Transverse colon (tissue), 4 donors: ENCODE results near the gene TEX36. TPM values are rescaled to one million over a fixed set of nuclear protein-coding genes. Genes with fewer than 3 reads are reported as not detected.
"Not testable (repeated sequence)": the region's sequence is repeated elsewhere in the genome, so short reads cannot be mapped to it uniquely, and the experiment has no call there.

Experiments used
- DNase-seq: peaks from one replicate; pipeline ENCODE4 v3.0.0-alpha.2; 2019
- H3K27ac ChIP-seq, 4 donors: fragments of 200-600 bp; sonication (generic); 2 replicates each; pipeline ENCODE4 v1.5.1; 2016 to 2018; ENCODE audit warnings: inconsistent platforms in 4 of 4
- H3K27me3 ChIP-seq: fragments of 200-600 bp; sonication (generic); 2 replicates; pipeline ENCODE4 v1.5.1; 2017; ENCODE audit warnings: inconsistent platforms
- H3K36me3 ChIP-seq, 4 donors: fragments of 200-600 bp; sonication (generic); 2 replicates each; pipeline ENCODE4 v1.5.1; 2017 to 2019; ENCODE audit warnings: inconsistent platforms in 4 of 4
- H3K4me1 ChIP-seq, 4 donors: fragments of 200-600 bp; sonication (generic); 2 replicates each; pipeline ENCODE4 v1.5.1; 2017 to 2020; ENCODE audit warnings: inconsistent platforms in 4 of 4
- H3K4me3 ChIP-seq, 4 donors: fragments of 200-600 bp; sonication (generic); 1 replicate in 1 of 4; 2 replicates in 3 of 4; pipeline versions ENCODE4 v1.5.1 to v1.6.1; 2017 to 2019; ENCODE audit warnings: inconsistent platforms in 4 of 4
- H3K9me3 ChIP-seq, 2 donors: fragments of 200-600 bp; sonication (generic); 2 replicates each; pipeline ENCODE4 v1.5.1; 2017 to 2019; ENCODE audit warnings: inconsistent platforms in 2 of 2
- CTCF ChIP-seq, 5 experiments: fragments of 200-600 bp in 3 of 5; fragments of 450-650 bp in 2 of 5; sonication (generic) in 3 of 5; IDR thresholded peaks; 1 replicate in 2 of 5; 2 replicates in 3 of 5; pipeline ENCODE4 v1.5.1; 2016 to 2017; ENCODE audit warnings: antibody characterized with exemption in 5 of 5, inconsistent platforms in 3 of 5, mild to moderate bottlenecking in 2 of 5, moderate library complexity in 1 of 5
- EP300 ChIP-seq: sonication (generic); formaldehyde crosslinking; IDR thresholded peaks from one replicate; pipeline ENCODE4 v1.6.1; 2017; ENCODE audit warnings: antibody characterized with exemption, low read depth
- POLR2A ChIP-seq: fragments of 450-650 bp; IDR thresholded peaks from one replicate; pipeline ENCODE4 v1.6.1; 2016; ENCODE audit warnings: antibody characterized with exemption, mild to moderate bottlenecking, moderate library complexity
- POLR2AphosphoS5 ChIP-seq, 3 donors: sonication (generic); formaldehyde crosslinking; IDR thresholded peaks; one replicate each; pipeline ENCODE4 v1.6.1; 2016; ENCODE audit warnings: antibody characterized with exemption in 3 of 3
- WGBS, 2 donors: methylation state at CpG; one replicate each; pipeline ENCODE4 v1.1.5; 2018; ENCODE audit warnings: low coverage in 1 of 2; 5-methylcytosine and 5-hydroxymethylcytosine counted together
- in situ Hi-C, 4 donors: fragments of 200-750 bp; cut with MboI; loops; one replicate each; pipeline versions ENCODE4 v1.15.0 to v1.15.1; 2017; ENCODE audit warnings: low sequenced_read_pairs in 3 of 4, low pct_ligation_motif_present in 1 of 4, low pct_unique_long_range_greater_than_20kb in 1 of 4
- intact Hi-C: fragments of 100-400 bp; cut with DNase I; formaldehyde crosslinking; loops from one replicate; pipeline ENCODE4 v1.15.1; 2023; ENCODE audit warnings: low total_unique reads
- total RNA-seq, 4 donors: library from RNA; depleted of rRNA; stranded (reverse); fragments of >200 nt; gene quantifications; one replicate each; pipeline ENCODE4 v1.1.0, GENCODE V29; 2016

Gene TEX36
- total RNA-seq, 4 donors from 2014 or later: not detected

- intact Hi-C loops (no loop called here), in situ Hi-C loops (loop anchor here in 1 of 4 donors (25.0 kb wide), 1 partner anchor 663 kb away; no protein-coding TSS in a partner anchor)
- no peak overlapping the region for H3K4me3 ChIP-seq
- no peaks in the 10 kb centered on the region for H3K27me3 ChIP-seq
- H3K36me3 ChIP-seq: no peaks in the 10 kb centered on the region
- H3K4me1 ChIP-seq: no peaks in the 10 kb centered on the region
- TF ChIP-seq POLR2A (no peak), EP300 (no peak), CTCF (IDR thresholded peaks at IDR 0.05) (no peak), POLR2AphosphoS5 (IDR thresholded peaks at IDR 0.05) (no peak)
- 45 to 51% methylated on average over 3 of the region's 3 CpGs for WGBS, 2 donors
- peaks cover 0 to 2% of the 10 kb centered on the region in 2 donors for H3K9me3 ChIP-seq
- DNase-seq: no peak
- H3K27ac ChIP-seq: no peak overlapping the region
Observed at GRCh38 chr10:125700355-125700911, 17.5 kb upstream of the TEX36 start.

GRCh38 chr10:125699562-125700143 is 16.7 kb upstream of the TEX36 start:
- in situ Hi-C loops: loop anchor here in 1 of 4 donors (25.0 kb wide), 1 partner anchor 662 kb away; no protein-coding TSS in a partner anchor
- no peaks in the 10 kb centered on the region for H3K27me3 ChIP-seq
- H3K4me3 ChIP-seq: no peak overlapping the region
- intact Hi-C loops: no loop called here
- no peak for DNase-seq
- H3K27ac ChIP-seq: no peak overlapping the region
- peaks cover 0 to 2% of the 10 kb centered on the region in 2 donors for H3K9me3 ChIP-seq
- TF ChIP-seq POLR2A: no peak
- no peak for TF ChIP-seq EP300
- no peak for TF ChIP-seq CTCF (IDR thresholded peaks at IDR 0.05)
- no peak for TF ChIP-seq POLR2AphosphoS5 (IDR thresholded peaks at IDR 0.05)
- H3K4me1 ChIP-seq: no peaks in the 10 kb centered on the region
- H3K36me3 ChIP-seq: no peaks in the 10 kb centered on the region
- WGBS, 2 donors: 76 to 85% methylated on average over 5 to 6 of the region's 6 CpGs

- WGBS, 2 donors: 70 to 83% methylated on average over 2 to 9 of the region's 9 CpGs
- no peak for TF ChIP-seq EP300
- no peak for TF ChIP-seq POLR2A
- TF ChIP-seq POLR2AphosphoS5 (IDR thresholded peaks at IDR 0.05): no peak
- no peak for TF ChIP-seq CTCF (IDR thresholded peaks at IDR 0.05)
Observed at GRCh38 chr10:125698481-125698998, 15.6 kb upstream of the TEX36 start.

GRCh38 chr10:125696884-125697283 is 13.9 kb upstream of the TEX36 start:
- intact Hi-C loops, in situ Hi-C loops: not testable (repeated sequence)
- 87 to 91% methylated on average over 3 to 6 of the region's 6 CpGs for WGBS, 2 donors

More at GRCh38 chr10:125698481-125698998, 15.6 kb upstream of the TEX36 start:
- no peaks in the 10 kb centered on the region for H3K27me3 ChIP-seq
- H3K9me3 ChIP-seq: peaks cover 0 to 2% of the 10 kb centered on the region in 2 donors
- in situ Hi-C loops (no loop called here), intact Hi-C loops (no loop called here)
- H3K36me3 ChIP-seq: no peaks in the 10 kb centered on the region
- no peak overlapping the region for H3K4me3 ChIP-seq
- no peaks in the 10 kb centered on the region for H3K4me1 ChIP-seq
- H3K27ac ChIP-seq: no peak overlapping the region
- no peak for DNase-seq

More at GRCh38 chr10:125696884-125697283, 13.9 kb upstream of the TEX36 start:
- not testable (repeated sequence) for H3K9me3 ChIP-seq, H3K27ac ChIP-seq, H3K27me3 ChIP-seq, DNase-seq, H3K36me3 ChIP-seq, H3K4me3 ChIP-seq, H3K4me1 ChIP-seq
